Cardiac atrium fibroblast (primary cell): ENCODE measurements around the gene NDRG2. TPM values are rescaled to one million over a fixed set of nuclear protein-coding genes. Genes with fewer than 3 reads are reported as not detected.

Source experiments
- total RNA-seq: library from RNA; depleted of rRNA; stranded (reverse); fragments of >200 nt; gene quantifications from 2 replicates; pipeline ENCODE4 v1.2.3, GENCODE V29; 2015

The NDRG2 gene
- 14.7 and 16.4 TPM in 2 replicates for total RNA-seq

DNA sequence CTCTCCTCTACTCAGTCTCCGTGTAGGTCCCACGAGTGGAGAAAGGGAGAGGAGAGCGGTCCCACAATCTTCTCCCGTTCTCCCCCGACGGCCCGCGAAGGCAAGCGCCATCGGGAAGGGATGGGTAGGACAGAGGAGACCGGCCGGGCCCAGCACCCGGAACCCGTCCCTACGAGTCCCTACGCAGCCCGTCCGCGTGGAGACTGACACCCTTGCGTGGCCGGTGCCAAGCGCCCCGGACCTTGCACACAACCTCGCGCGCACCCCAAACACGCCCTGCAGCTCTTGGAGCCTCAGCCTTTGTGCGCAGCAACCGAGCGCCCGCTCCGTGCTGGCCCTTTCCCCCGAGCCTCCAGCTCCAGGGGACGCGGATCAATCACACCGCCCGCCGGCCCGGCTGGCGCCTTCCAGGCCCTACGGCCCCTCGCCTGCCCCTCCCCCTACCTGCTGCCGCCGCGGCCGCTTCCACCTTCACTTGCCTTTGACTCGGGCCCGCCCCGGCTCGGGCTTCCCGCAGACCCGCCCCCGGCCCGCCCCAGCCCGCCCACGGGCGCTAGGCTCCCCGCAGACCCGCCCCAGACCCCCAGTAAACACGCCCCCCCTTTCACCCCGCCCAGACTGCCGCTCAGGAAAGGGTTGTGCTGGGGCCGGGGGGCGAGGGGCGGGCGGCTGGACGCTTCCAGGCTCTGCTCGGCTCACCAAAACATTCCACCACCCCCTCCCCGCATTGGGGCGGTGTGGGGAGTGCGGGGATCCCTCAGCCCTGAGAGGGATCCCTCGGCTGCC, at the start of gene NDRG2:
TSS of gene NDRG2 (minus strand) at position 477 of the 786 bp plus-strand sequence. CDS start 1,746 bp downstream, outside the sequence.

DNA sequence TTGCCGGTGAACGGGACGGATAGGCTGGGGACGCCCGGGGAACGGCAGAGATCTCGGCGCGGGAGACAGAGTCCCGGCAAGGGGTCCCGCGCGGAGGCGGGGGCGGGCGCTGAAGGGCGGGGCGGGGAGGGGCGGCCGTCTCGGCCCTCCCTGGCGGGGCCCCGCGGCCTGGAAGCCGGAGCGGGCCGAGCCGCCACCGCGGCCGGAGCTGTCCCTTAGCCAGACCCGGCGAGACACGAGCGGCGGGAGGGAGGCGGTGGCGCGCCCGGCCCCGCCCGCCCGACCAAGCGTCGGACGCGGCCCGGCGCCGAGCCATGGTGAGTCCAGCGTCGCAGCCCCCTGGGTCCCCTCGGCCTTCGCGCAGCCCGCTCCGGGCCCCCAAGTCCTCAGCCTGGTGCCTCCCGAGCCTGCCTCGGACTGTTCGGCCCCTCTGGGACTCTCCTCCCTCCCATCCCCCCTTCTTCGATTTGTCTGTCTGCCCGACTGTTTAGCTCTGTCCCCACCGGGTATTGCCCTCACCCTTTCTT, 45.3 kb upstream of the NDRG2 start, which contains the start of gene ARHGEF40:
TSS of gene ARHGEF40 (plus strand) at position 222 of the 527 bp plus-strand sequence. CDS start at position 315, 93 bp downstream.

DNA sequence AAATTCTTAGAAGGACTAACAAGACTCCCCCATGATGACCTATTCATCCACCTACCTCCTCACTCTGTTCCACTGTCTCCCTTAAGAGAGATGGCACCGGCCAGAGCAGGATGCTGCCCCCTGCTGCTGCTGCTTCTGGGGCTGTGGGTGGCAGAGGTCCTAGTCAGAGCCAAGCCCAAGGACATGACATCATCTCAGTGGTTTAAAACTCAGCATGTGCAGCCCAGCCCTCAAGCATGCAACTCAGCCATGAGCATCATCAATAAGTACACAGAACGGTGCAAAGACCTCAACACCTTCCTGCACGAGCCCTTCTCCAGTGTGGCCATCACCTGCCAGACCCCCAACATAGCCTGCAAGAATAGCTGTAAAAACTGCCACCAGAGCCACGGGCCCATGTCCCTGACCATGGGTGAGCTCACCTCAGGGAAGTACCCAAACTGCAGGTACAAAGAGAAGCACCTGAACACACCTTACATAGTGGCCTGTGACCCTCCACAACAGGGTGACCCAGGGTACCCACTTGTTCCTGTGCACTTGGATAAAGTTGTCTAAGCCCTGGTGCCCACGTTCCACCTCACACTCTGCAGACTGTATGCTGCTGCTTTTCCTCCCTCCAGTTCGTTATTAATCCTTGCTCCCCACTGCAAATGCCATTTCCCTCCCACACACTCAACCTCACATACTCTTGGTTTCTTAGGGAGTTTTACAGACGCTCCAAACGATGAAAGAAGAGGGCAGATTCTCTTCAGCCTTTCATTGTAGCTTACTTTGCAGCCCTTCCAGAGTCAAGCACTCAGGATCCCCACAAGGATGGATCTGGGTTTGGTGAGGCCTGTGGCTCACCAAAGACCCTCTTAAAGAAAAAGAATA, 33.2 kb upstream of the NDRG2 start, which contains the start of gene RNASE8:
TSS of gene RNASE8 (plus strand) at position 20 of the 873 bp plus-strand sequence. CDS start at position 91, 71 bp downstream.

DNA sequence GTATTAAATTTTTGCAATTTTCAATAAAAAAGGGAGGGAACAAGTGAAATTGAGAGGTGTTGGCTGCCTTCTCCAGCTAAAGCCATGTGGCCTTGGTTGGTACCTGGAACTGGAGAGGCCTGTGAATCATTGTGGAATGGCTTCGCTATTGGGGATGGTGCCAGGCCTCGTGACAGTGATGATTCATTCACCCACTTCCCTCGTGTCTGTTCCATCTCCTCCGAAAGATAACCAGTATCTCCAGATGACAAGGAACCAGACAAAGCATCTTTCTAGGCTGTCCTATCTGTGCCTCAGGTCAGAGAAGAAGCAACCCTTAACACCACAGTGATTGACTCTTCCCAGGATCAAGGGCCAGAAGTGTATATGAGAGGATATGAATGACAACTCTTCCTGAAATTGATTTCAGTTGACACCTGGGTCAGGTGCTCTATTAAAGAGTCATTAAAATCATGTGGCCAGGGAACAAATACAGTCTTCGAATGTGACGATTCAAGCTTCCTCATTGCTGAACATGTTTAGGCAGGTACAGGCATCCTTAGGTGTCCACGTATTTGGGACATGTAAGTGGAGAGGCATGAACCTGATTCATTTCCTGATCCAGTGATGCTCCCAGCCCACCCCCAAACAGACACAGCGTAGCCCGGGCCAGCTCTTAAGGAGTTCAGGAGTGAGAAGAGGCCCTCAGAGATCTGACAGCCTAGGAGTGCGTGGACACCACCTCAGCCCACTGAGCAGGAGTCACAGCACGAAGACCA, 17.0 kb upstream of the NDRG2 start, which contains the start of gene RNASE7:
TSS of gene RNASE7 (plus strand) at position 687 of the 758 bp plus-strand sequence. CDS start 631 bp downstream, outside the sequence.

DNA sequence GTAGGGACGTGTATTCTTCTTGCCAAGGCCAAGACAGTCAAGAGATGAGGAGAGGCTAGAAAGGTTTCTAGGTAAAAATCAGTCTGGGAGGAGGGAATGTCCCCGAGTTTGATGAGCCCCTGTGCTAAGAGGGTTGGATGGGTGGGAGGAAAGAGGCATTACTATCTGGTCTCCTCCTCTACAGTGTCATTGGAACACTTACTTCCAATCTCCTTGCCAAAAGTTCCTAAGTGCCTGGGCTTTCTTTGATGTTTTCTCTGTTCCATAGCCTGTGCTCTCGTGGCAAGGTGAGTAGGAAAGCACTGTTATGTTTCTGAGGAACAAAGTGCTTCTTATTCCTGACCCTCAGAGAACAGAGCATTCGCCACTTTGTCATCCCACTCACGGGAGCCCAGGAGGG, 9.8 kb upstream of the NDRG2 start, which contains the start of gene RNASE13:
TSS of gene RNASE13 (minus strand) at position 101 of the 400 bp plus-strand sequence. CDS start 519 bp downstream, outside the sequence.

DNA sequence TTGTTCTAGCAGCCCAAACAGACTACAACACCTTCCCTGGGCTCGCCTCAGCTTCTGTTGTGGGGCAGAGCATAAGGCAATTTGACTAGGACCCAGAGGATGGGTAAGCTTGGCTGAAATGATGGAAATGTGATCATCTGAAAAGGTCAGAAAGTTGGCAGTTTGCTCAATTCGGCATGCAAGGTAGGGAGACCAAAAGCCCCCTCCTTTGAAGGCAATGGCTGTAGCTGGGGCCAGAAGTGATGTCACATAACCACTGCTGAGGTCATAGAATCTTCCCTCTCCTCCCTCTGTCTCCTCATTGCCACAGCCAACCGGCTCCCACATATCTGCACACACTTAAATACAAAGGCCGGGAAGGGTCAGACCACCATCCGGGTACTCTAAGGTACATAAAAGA, 5.1 kb upstream of the NDRG2 start, which contains the start of gene TPPP2:
TSS of gene TPPP2 (plus strand) at position 301 of the 400 bp plus-strand sequence. CDS start 365 bp downstream, outside the sequence.

DNA sequence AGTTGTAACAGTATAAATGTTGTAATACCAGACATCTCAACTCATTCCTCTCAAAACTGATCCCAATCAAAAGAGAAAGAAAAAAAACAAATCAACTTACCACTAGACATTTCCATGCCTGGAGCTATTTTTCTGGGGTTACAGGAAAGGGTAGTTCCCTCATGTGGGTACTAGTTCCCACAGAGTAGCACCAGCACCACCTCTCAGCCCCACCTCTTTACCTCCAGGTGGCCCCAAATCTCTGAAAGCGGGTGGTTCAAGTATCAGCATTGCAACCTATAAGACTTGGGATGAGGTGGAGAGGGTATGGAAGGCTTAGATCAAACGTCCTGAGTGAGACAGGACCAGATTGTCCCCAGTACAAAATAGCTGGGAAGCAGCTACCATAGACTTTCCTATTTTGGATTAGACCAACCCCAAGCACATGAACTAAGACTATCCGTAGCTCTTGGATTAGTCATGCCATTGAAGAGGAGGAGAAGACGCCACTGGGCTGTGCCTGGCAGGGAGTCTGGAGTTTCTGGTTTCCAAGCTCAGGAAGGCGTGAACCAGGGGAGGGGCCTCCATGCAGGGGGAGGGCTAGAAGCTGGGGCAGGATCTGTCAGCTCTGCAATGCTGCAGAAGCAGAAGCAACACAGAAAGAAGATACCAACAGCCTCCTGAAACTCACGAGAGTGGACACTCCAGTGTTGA, 26.0 kb downstream of the NDRG2 start, which contains the start of gene SLC39A2:
TSS of gene SLC39A2 (plus strand) at position 620 of the 693 bp plus-strand sequence. CDS start 154 bp downstream, outside the sequence.

DNA sequence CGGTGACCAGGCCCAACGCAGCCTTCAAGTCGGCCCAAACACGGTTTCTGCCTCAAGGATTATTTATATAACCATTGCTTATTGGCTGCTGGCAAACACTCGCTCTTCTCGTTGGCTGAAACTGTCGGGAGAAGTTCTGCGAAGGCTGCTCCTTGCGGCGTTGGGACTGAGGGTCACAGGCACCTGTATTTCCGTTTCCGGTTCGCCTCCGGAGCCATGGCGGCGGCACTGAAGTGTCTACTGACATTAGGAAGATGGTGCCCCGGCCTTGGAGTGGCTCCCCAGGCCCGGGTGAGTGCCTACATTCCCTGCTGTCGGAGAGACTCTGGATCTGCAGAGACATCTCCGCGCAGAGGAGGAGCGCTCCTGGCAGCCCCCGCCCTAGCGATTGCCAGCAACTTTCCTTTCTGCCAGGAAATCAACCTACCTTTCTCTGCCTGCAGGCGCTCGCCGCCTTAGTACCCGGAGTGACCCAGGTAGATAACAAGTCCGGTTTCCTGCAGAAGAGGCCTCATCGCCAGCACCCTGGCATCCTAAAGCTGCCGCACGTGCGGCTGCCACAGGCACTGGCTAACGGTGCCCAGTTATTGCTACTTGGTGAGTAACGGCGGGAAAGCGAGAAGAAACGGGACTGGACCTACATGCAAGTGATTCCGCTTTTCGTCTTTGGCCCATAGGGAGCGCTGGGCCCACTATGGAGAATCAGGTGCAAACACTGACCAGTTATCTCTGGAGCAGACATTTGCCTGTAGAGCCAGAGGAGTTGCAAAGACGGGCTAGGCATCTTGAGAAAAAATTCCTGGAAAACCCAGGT, 34.9 kb downstream of the NDRG2 start, which contains the start of gene METTL17:
TSS of gene METTL17 (plus strand) at position 194 of the 814 bp plus-strand sequence. CDS start at position 217, 23 bp downstream.

Other genes with a start within 250 kb of the NDRG2 start
- not detected in 2 replicates for gene RNASE6, start 243.8 kb downstream of the NDRG2 start, total RNA-seq
- gene RNASE1, start 222.2 kb downstream of the NDRG2 start, total RNA-seq: 3.4 and 8.1 TPM in 2 replicates
- not detected in 2 replicates for gene RNASE3, start 133.7 kb downstream of the NDRG2 start, total RNA-seq
- gene RNASE2, start 69.6 kb downstream of the NDRG2 start, total RNA-seq: not detected in 2 replicates
- 36.8 and 104 TPM in 2 replicates for gene METTL17, start 35.1 kb downstream of the NDRG2 start, total RNA-seq
- not detected in 2 replicates for gene SLC39A2, start 25.8 kb downstream of the NDRG2 start, total RNA-seq
- gene TPPP2, start 5.2 kb upstream of the NDRG2 start, total RNA-seq: not detected in 2 replicates
- not detected in 2 replicates for gene RNASE13, start 9.7 kb upstream of the NDRG2 start, total RNA-seq
- not detected in 2 replicates for gene RNASE7, start 17.3 kb upstream of the NDRG2 start, total RNA-seq
- gene RNASE8, start 32.8 kb upstream of the NDRG2 start, total RNA-seq: not detected in 2 replicates
- 27.3 and 38.1 TPM in 2 replicates for gene ARHGEF40, start 45.2 kb upstream of the NDRG2 start, total RNA-seq
- gene ZNF219, start 73.6 kb upstream of the NDRG2 start, total RNA-seq: 7.9 and 8.1 TPM in 2 replicates
- gene TMEM253, start 76.0 kb upstream of the NDRG2 start, total RNA-seq: not detected in 2 replicates
- gene OR5AU1, start 131.0 kb upstream of the NDRG2 start, total RNA-seq: not detected in 2 replicates
- 379 and 468 TPM in 2 replicates for gene HNRNPC, start 244.4 kb upstream of the NDRG2 start, total RNA-seq